Measurements from ENCODE around the gene DUSP18.

DNA sequence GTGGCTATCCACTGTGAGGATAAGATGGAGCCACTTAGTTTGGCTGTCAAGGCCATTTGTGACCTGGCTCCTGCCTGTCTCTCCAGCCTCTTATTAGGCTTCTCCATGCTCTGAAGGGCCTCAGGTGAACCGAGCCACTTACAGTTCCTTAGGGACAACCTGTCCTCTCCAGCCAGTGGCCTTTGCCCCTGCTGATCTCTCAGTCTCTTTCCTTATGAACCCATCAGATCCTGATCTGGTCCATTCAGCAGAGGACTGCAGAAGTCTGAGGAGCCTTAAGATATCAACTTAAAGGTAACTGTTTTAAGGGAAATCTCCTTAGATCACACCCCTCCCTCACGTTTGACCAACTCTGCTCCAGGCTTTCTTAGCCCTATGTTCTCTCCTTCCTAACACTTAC is 2.4 kb downstream of the DUSP18 start:
- TF ChIP-seq GATA3 (IDR thresholded peaks at IDR 0.05; ENCODE audit: low read depth, low read length), result no peak
- TF ChIP-seq GATA2 (IDR thresholded peaks at IDR 0.05; ENCODE audit: low read depth, low read length), result no peak

All from SH-SY5Y (cell line).